Measurements from ENCODE around the gene CLDN16. TPM values are rescaled to one million over a fixed set of nuclear protein-coding genes. Genes with fewer than 3 reads are reported as not detected.

Gene CLDN16
- total RNA-seq, 1 experiment from 2014 or later, result not detected

DNA sequence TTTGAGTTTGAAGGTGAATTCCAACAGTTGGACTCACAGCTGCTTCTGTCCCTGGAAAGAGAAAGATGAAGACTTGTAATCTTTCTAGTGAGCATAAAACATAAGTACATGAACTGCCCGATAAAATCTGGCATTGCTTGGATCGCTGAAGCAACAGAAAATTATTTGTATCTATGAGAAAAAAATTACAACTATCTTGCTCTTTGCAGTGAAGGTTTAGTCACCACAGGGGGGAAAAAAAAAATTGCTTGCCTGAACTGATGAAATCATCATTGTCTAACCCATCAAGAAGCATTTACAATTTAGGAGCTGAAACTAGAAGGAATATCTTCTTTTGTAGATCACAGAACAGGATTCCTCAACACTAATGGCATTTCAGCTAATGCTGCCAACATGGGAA is 41.7 kb downstream of the CLDN16 start:
- peaks cover 11% of the 10 kb centered on the region for H3K9me3 Mint-ChIP-seq
- ATAC-seq (no peak), DNase-seq (ENCODE audit: low spot score) (no peak)
- ChIA-PET CTCF (interaction anchor here (1.3 kb wide), 1 partner anchor 108 kb away, joined by 3 read pairs; the partner anchor contains the start of gene CLDN1), POLR2A (no interaction called here)
- H3K36me3 Mint-ChIP-seq, result no peaks in the 10 kb centered on the region
- no peaks in the 10 kb centered on the region for H3K4me1 Mint-ChIP-seq
- TF ChIP-seq MYBL2 (CRISPR knock-in tag; IDR thresholded peaks at IDR 0.05) (no peak), ZBTB21 (CRISPR knock-in tag; IDR thresholded peaks at IDR 0.05; ENCODE audit: borderline replicate concordance) (no peak), HMGA2 (CRISPR knock-in tag; IDR thresholded peaks at IDR 0.05) (no peak), JUN (CRISPR knock-in tag; IDR thresholded peaks at IDR 0.05) (no peak), ZNF232 (CRISPR knock-in tag; IDR thresholded peaks at IDR 0.05) (no peak), CBFB (CRISPR knock-in tag; IDR thresholded peaks at IDR 0.05; ENCODE audit: low read depth) (no peak), ZNF121 (CRISPR knock-in tag; IDR thresholded peaks at IDR 0.05) (no peak), FOXP1 (CRISPR knock-in tag; IDR thresholded peaks at IDR 0.05; ENCODE audit: borderline replicate concordance) (no peak), PRRX2 (CRISPR knock-in tag; IDR thresholded peaks at IDR 0.05) (no peak)
- TF ChIP-seq, protein P1, sequence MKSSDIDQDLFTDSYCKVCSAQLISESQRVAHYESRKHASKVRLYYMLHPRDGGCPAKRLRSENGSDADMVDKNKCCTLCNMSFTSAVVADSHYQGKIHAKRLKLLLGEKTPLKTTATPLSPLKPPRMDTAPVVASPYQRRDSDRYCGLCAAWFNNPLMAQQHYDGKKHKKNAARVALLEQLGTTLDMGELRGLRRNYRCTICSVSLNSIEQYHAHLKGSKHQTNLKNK (CRISPR knock-in tag; IDR thresholded peaks at IDR 0.05), result no peak
- TF ChIP-seq, protein P2, sequence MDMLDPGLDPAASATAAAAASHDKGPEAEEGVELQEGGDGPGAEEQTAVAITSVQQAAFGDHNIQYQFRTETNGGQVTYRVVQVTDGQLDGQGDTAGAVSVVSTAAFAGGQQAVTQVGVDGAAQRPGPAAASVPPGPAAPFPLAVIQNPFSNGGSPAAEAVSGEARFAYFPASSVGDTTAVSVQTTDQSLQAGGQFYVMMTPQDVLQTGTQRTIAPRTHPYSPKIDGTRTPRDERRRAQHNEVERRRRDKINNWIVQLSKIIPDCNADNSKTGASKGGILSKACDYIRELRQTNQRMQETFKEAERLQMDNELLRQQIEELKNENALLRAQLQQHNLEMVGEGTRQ (CRISPR knock-in tag; IDR thresholded peaks at IDR 0.05), result no peak
- TF ChIP-seq, protein P3, sequence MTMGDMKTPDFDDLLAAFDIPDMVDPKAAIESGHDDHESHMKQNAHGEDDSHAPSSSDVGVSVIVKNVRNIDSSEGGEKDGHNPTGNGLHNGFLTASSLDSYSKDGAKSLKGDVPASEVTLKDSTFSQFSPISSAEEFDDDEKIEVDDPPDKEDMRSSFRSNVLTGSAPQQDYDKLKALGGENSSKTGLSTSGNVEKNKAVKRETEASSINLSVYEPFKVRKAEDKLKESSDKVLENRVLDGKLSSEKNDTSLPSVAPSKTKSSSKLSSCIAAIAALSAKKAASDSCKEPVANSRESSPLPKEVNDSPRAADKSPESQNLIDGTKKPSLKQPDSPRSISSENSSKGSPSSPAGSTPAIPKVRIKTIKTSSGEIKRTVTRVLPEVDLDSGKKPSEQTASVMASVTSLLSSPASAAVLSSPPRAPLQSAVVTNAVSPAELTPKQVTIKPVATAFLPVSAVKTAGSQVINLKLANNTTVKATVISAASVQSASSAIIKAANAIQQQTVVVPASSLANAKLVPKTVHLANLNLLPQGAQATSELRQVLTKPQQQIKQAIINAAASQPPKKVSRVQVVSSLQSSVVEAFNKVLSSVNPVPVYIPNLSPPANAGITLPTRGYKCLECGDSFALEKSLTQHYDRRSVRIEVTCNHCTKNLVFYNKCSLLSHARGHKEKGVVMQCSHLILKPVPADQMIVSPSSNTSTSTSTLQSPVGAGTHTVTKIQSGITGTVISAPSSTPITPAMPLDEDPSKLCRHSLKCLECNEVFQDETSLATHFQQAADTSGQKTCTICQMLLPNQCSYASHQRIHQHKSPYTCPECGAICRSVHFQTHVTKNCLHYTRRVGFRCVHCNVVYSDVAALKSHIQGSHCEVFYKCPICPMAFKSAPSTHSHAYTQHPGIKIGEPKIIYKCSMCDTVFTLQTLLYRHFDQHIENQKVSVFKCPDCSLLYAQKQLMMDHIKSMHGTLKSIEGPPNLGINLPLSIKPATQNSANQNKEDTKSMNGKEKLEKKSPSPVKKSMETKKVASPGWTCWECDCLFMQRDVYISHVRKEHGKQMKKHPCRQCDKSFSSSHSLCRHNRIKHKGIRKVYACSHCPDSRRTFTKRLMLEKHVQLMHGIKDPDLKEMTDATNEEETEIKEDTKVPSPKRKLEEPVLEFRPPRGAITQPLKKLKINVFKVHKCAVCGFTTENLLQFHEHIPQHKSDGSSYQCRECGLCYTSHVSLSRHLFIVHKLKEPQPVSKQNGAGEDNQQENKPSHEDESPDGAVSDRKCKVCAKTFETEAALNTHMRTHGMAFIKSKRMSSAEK (CRISPR knock-in tag; IDR thresholded peaks at IDR 0.05; ENCODE audit: borderline replicate concordance), result no peak
- TF ChIP-seq, protein P4, sequence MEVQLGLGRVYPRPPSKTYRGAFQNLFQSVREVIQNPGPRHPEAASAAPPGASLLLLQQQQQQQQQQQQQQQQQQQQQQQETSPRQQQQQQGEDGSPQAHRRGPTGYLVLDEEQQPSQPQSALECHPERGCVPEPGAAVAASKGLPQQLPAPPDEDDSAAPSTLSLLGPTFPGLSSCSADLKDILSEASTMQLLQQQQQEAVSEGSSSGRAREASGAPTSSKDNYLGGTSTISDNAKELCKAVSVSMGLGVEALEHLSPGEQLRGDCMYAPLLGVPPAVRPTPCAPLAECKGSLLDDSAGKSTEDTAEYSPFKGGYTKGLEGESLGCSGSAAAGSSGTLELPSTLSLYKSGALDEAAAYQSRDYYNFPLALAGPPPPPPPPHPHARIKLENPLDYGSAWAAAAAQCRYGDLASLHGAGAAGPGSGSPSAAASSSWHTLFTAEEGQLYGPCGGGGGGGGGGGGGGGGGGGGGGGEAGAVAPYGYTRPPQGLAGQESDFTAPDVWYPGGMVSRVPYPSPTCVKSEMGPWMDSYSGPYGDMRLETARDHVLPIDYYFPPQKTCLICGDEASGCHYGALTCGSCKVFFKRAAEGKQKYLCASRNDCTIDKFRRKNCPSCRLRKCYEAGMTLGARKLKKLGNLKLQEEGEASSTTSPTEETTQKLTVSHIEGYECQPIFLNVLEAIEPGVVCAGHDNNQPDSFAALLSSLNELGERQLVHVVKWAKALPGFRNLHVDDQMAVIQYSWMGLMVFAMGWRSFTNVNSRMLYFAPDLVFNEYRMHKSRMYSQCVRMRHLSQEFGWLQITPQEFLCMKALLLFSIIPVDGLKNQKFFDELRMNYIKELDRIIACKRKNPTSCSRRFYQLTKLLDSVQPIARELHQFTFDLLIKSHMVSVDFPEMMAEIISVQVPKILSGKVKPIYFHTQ (CRISPR knock-in tag; IDR thresholded peaks at IDR 0.05), result no peak
- TF ChIP-seq, protein P5, sequence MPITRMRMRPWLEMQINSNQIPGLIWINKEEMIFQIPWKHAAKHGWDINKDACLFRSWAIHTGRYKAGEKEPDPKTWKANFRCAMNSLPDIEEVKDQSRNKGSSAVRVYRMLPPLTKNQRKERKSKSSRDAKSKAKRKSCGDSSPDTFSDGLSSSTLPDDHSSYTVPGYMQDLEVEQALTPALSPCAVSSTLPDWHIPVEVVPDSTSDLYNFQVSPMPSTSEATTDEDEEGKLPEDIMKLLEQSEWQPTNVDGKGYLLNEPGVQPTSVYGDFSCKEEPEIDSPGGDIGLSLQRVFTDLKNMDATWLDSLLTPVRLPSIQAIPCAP (CRISPR knock-in tag; IDR thresholded peaks at IDR 0.05), result no peak
- TF ChIP-seq, protein P6, sequence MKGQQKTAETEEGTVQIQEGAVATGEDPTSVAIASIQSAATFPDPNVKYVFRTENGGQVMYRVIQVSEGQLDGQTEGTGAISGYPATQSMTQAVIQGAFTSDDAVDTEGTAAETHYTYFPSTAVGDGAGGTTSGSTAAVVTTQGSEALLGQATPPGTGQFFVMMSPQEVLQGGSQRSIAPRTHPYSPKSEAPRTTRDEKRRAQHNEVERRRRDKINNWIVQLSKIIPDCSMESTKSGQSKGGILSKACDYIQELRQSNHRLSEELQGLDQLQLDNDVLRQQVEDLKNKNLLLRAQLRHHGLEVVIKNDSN (CRISPR knock-in tag; IDR thresholded peaks at IDR 0.05), result no peak
- TF ChIP-seq, protein P7, sequence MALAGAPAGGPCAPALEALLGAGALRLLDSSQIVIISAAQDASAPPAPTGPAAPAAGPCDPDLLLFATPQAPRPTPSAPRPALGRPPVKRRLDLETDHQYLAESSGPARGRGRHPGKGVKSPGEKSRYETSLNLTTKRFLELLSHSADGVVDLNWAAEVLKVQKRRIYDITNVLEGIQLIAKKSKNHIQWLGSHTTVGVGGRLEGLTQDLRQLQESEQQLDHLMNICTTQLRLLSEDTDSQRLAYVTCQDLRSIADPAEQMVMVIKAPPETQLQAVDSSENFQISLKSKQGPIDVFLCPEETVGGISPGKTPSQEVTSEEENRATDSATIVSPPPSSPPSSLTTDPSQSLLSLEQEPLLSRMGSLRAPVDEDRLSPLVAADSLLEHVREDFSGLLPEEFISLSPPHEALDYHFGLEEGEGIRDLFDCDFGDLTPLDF (CRISPR knock-in tag; IDR thresholded peaks at IDR 0.05), result no peak
- TF ChIP-seq, protein P8, sequence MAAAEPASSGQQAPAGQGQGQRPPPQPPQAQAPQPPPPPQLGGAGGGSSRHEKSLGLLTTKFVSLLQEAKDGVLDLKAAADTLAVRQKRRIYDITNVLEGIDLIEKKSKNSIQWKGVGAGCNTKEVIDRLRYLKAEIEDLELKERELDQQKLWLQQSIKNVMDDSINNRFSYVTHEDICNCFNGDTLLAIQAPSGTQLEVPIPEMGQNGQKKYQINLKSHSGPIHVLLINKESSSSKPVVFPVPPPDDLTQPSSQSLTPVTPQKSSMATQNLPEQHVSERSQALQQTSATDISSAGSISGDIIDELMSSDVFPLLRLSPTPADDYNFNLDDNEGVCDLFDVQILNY (CRISPR knock-in tag; IDR thresholded peaks at IDR 0.05), result no peak
- H3K27ac Mint-ChIP-seq, result no peak overlapping the region
- H3K27me3 Mint-ChIP-seq (ENCODE audit: low read depth), result no peaks in the 10 kb centered on the region
- H3K4me3 Mint-ChIP-seq, result no peak overlapping the region

Data from WTC11 (cell line).